T-helper 1 cell treated with Interleukin-12 subunit alpha and Interleukin-12 subunit beta and Interleukin-4 antibody, amounts not matched to agents 30 ng/mL and 1 ng/mL, for 36 hours (primary cell): ENCODE data around the gene ANP32E. TPM values are rescaled to one million over a fixed set of nuclear protein-coding genes. Genes with fewer than 3 reads are reported as not detected.
"Not testable (repeated sequence)": the region's sequence is repeated elsewhere in the genome, so short reads cannot be mapped to it uniquely, and the experiment has no call there.

Experiments
- intact Hi-C: fragments of 100-400 bp; cut with micrococcal nuclease; formaldehyde crosslinking; loops from one replicate; pipeline ENCODE4 v1.15.1; 2024
- total RNA-seq: library from RNA; stranded (reverse); gene quantifications from 2 replicates; pipeline ENCODE4 v1.2.3, GENCODE V29; 2022

Gene ANP32E
- total RNA-seq, 1 donor from 2014 or later, result 160 TPM

GRCh38 chr1:150215855-150216254 lies 20.1 kb downstream of the ANP32E start:
- intact Hi-C loops, result loop anchor here (2.0 kb wide), 1 partner anchor 205 kb away; the partner anchor contains the start of gene OTUD7B

DNA sequence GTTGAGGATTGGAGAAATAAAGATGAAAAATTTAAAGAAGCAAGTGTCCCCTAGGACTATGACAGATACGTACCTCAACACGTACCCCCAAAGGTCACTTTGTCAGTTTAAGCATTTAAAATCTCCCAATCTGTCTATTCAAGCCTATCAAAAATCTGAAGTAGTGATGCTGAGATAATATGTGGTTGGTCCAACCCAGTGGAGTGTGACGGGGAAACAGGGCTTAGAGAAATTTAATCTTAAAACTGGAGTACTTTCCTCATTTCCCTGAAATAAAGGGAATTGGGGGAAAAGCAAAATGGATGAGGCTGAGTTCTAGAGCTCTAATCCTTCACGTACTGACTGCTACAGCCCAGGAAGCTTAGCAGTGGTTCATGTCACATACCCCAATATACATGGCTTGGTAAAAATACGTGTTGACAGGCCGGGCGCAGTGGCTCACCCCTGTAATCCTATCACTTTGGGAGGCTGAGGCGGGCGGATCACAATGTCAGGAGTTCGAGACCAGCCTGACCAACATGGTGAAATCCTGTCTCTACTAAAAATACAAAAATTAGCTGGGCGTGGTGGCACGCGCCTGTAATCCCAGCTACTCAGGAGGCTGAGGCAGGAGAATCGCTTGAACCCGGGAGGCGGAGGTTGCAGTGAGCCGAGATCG lies 21.7 kb downstream of the ANP32E start:
- intact Hi-C loops, result loop anchor here (2.0 kb wide), 1 partner anchor 203 kb away; the partner anchor contains the start of gene OTUD7B

DNA sequence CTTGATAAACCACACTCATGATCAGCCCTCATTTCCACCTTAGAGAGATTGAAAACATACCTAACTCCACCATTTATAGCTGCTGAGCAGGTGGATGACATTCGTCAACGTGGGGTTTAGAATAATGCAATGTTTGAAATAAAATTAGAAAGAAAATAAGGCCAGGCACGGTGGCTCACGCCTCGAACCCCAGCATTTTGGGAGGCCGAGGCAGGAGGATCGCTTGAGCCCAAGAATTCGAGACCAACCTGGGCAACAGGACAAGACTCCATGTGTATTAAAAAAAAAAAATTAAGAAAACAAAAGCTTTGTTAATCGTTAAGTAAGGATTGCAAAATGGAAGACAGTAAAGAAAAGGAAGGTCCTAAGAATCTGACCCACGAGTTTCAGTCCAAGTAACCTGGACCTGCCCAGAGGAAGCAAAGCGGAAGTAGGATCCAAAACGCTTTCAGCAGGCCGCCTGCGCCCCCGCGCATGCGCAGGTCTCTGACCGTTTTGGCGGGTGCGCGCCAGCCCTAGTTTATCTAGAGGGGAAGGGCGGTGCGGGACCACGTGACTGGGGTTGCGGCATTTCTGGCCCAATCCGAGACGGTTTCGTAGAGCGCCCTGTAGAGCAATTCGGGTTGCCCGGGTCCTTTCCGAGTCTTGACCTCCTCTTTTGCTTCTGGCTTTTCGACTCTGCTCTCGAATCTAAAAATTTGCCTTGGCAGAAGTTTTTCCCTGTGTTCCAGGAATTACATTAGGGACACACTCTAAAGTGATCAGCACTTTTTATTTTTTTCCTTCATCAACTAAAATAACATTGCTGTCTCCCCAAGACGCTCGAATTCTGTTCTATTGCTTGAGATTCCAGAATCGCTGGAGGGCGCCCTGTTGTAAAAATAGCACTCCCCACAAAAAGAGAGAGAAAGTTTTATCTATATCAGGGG lies 22.5 kb downstream of the ANP32E start:
- intact Hi-C loops, result loop anchor here (1.0 to 2.0 kb wide), 8 partner anchors 21 to 325 kb away; partner anchors contain the start of genes APH1A, BOLA1, OTUD7B and PRPF3

DNA sequence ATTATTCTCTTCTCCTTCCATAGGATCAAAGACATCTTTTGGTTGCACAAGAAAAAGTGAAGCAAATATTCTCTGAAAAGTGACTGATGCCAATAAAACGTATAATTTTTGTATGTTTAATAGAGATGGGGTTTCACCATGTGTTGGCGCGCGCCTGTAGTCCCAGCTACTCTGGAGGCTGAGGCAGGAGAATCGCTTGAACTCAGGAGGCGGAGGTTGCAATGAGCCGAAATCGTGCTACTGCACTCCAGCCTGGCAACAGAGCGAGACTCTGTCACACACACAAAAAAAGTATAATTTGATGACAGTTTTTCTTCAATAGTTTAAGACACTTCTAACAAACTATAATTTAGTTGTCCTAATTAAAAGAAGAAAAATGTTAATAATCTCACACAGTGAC lies 23.8 kb downstream of the ANP32E start:
- intact Hi-C loops, result loop anchor here (2.0 kb wide), 2 partner anchors 25 to 51 kb away; no protein-coding TSS in a partner anchor

DNA sequence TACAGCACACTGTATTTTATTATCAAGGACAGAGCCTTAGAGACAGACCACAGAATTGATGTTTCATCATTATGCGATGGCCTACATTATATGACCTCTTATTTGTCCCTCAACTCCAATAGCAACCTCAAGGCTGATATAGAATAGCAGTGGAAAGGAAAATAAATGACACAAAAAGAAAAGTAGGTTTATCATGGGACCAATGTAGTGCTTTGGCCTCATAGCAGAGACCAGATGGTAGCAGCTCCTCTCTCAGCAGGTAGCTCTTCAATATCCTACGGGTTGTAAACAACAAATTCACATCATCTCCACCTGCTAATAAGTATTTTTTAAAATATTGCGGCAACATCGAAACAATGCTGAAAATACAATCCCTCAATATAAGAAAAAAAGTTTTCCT lies 25.2 kb downstream of the ANP32E start:
- intact Hi-C loops, result no loop called here

- intact Hi-C loops, result no loop called here
Observed at GRCh38 chr1:150210091-150210490, 25.8 kb downstream of the ANP32E start.

DNA sequence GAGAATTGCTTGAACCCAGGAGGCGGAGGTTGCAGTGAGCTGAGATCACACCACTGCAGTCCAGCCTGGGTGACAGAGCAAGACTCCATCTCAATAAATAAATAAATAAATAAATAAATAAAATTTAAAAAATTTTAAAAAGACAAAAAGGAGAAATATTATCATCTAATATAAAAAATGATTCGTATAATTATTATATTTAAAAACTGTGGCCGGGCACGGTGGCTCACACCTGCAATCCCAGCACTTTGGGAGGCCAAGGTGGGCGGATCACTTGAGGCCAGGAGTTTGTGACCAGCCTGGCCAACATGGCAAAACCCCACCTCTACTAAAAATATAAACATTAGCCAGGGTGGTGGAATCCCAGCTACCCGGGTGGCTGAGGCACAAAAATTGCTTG lies 27.5 kb downstream of the ANP32E start:
- intact Hi-C loops, result not testable (repeated sequence)

DNA sequence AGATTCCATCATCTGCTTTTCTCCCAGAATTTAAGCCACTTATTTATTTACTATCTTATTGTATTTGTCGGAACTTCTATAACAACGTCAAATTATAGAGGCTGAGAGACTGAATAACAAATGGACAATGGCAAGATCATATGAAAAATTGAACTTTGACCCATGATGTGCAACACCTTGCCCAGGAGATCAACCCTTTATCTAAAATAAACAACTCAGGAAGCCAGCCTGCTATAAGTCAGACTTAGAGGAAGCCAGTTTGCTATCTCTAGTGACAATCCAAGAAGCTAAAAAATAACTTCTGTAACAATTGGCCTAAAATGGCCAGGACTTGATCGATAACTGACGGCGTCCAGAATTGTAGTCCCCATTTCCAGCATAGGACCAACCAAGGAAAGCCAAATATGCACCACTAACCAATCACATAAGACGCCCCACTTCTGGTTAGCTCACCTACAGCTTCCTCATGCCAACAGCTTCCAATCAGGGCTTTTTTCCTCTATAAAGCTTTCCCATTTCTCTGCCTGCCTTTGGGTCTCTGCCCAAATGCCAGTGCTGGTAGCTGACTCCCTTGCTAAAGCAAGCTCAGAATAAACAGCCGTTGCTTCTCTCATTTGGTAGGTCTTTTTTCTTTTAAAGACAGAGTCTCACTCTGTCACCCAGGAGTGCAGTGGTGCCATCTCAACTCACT lies 28.5 kb downstream of the ANP32E start:
- intact Hi-C loops, result no loop called here

DNA sequence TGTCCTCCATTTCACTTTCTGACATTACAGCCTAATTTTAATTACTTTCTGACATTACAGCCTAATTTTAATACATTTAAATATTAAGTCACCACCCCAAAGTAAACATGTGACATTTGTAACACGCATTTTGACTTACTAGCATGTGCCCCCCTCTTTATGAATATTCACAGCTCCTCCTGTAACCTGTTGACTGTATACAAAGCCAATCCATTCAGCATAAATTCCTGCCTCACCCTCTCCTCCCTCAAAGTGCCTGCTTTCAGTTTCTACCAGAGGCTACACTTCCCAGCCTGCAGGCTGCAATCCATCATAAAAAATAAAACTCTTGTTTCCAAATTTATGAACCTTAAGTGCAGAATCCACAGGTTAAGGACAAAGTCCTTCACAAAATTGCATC lies 39.5 kb downstream of the ANP32E start:
- intact Hi-C loops, result no loop called here

- intact Hi-C loops, result no loop called here
Observed at GRCh38 chr1:150194381-150195031, 41.4 kb downstream of the ANP32E start.

- intact Hi-C loops, result no loop called here
Observed at GRCh38 chr1:150192012-150192411, 43.9 kb downstream of the ANP32E start.

DNA sequence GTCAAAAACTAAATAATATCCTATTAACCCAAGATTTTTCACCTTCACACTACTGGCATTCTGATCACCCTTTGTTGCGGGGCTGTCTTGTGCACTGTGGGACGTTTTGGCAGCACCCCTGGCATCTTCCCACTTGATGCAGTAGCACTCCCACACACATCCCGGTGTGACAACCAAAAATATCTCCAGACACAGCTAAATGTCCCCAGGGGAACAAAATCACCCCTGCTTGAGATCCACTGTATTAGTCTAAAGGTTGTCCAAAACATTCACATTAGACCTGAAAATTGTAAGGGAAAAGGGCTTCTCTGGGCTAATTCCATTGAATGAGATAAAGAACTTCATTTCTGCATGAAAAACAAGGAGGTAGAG lies 48.4 kb downstream of the ANP32E start:
- intact Hi-C loops, result loop anchor here (1.0 to 2.0 kb wide), 6 partner anchors 25 to 299 kb away; partner anchors contain the start of gene BOLA1

DNA sequence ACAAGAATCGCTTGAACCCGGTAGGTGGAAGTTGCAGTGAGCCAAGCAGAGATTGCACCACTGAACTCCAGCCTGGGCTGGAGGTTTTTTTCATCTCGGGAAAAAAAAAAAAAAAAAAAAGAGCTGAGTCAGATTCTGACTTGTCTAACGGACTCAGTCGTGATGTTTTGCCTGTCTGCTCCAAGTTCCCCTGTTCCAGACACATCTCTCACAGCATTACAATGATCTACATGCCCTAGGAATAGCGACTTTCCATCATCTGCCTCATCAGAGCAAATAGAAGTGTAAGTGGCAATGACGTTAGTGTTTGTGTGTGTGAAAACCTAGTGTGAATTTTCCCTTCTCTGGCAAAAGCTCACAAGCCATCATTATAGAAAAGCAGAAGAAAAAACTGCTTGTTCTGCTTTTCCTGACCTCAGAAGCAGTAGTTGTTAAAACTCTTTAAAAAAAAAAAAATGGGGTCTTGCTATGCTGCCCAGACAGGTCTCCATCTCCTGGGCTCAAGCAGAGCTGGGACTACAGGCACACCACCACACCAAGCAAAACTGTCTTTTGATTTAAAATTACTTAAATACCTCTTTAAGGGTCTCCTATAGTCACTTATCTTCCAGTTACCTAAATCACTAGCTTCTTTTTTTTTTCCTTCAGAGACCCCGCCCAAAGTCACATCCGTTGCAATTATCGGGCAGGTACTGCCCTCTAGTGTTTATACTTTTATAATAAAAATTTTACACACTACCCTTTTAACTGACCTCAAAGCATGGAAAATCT lies 48.9 kb downstream of the ANP32E start:
- intact Hi-C loops, result loop anchor here (1.0 to 2.0 kb wide), 6 partner anchors 26 to 299 kb away; partner anchors contain the start of gene BOLA1

DNA sequence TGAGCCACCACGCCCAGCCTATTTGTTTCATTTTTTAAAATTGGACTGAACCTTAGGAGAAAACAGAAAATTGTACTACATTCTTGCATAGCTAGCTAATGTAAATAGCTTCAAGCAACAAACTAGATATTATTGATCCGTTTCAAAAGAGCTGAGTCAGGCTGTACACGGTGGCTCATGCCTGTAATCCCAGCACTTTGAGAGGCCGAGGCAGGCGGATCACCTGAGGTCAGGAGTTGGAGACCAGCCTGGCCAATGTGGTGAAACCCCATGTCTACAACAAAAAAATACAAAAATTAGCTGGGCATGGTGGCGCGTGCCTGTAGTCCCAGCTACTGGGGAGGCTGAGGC lies 49.5 kb downstream of the ANP32E start:
- intact Hi-C loops, result loop anchor here (2.0 kb wide), 2 partner anchors 26 to 136 kb away; no protein-coding TSS in a partner anchor

DNA sequence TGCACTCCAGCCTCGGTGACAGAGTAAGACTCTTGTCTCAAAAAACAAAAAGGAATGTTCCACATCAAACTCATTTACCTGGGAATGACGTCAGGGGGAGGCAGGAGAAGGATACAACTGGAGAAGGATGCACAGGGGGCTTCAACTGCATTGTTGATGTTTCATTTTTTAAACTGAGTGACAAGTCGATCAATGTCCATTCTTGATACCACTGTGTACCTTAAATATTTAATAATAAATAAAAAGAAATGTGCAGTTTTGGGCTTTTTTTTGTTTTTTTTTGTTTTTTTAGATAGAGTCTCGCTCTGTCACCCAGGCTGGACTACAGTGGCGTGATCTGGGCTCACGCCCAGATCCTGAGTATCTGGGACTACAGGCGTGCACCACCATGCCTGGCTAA lies 50.4 kb downstream of the ANP32E start:
- intact Hi-C loops, result no loop called here

DNA sequence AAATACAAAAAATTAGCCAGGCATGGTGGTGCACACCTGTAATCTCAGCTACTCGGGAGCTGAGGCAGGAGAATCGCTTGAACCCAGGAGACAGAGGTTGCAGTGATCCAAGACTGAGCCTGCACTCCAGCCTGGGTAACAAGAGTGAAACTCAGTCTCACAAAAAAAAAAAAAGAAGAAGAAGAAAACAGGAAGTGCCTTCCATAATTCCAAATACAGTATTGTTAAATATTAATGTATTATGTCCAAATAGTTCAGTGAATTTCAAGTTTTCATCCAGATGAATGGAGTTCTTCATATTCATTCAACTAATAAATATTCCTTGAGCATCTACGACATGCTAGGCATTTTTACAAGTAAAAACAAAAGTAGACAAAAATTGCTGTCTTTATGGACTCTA lies 52.9 kb downstream of the ANP32E start:
- intact Hi-C loops, result no loop called here

GRCh38 chr1:150182247-150182646 lies 53.7 kb downstream of the ANP32E start:
- intact Hi-C loops, result no loop called here

DNA sequence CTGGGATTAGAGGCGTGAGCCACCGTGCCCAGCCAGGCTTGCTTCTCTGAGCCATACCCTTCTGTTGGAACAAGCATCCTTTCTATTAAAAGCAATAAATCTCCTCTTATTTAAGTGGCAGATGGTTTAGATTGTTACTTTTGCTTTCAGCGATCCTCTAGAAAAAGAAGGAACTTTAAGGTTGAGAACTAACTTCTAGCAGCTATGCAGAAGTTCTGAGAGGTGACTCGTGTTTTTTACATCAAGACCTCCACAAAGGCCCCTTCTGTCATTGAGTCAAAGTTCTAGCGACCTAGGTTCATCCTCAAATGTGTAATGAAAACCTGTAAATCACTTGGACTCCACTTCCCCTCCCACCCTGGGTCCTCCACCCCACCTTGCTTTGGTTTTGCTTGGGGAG lies 55.4 kb downstream of the ANP32E start:
- intact Hi-C loops, result no loop called here

- intact Hi-C loops, result no loop called here
Observed at GRCh38 chr1:150179867-150180266, 56.0 kb downstream of the ANP32E start.

- intact Hi-C loops, result no loop called here
Observed at GRCh38 chr1:150178548-150178947, 57.4 kb downstream of the ANP32E start.
